ACHN (cell line): ENCODE measurements around the gene CEND1.

Source experiments
- DNase-seq: peaks from one replicate; pipeline ENCODE4 v3.0.0-alpha.2; 2015
- in situ Hi-C: cut with HindIII; loops from 2 replicates; pipeline ENCODE4 v1.10.0; 2017; ENCODE audit warnings: low sequenced_read_pairs, low pct_ligation_motif_present, low pct_unique_long_range_greater_than_20kb

CEND1 gene

DNA sequence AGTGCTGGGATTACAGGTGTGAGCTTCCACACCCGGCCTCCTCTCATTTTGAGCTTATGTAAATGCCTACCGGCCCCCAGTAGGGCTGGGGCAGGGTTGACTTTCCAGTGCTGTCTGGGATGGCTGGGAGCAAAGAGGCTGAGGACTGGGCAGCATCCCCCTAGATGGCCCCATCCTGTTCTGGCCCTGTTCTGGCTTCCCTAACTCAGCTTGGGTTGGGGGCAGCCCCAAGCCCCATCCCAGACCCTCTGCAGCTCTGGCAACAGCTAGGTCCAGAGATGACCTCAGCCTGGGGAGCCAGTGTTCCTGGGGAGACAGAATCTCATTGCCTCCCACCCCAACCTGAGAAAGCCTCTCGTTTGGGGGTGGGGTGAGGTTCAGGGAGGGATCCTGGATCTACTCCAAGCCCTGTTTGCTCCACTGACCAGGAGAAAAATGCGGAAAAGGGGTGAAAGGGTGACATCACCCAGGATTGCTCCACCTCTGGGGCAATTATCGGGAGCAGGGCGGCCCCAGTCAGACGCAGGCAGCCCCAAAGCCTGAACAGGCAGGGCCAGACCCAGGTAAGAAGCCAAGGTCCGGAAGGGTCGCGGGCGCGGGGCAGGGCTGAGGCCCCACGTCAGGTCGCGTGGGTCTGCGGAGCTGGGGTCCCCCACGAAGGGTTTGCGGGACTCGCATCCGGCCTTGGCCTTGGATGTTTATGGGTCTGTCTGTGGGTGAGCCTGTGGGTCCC lies 28.7 kb upstream of the CEND1 start, which contains the start of gene PNPLA2:
Gene PNPLA2 (plus strand): TSS at position 519 of the 733 bp plus-strand sequence. CDS start 805 bp downstream, outside the sequence.
- in situ Hi-C loops = no loop called here
- peak; percentile 85 for DNase-seq

- DNase-seq = no peak
- in situ Hi-C loops = no loop called here
These were observed 26.5 kb upstream of the CEND1 start for GRCh38 chr11:816433-816779.

GRCh38 chr11:815675-816432 lies 26.0 kb upstream of the CEND1 start:
- no peak for DNase-seq
- in situ Hi-C loops = no loop called here

DNA sequence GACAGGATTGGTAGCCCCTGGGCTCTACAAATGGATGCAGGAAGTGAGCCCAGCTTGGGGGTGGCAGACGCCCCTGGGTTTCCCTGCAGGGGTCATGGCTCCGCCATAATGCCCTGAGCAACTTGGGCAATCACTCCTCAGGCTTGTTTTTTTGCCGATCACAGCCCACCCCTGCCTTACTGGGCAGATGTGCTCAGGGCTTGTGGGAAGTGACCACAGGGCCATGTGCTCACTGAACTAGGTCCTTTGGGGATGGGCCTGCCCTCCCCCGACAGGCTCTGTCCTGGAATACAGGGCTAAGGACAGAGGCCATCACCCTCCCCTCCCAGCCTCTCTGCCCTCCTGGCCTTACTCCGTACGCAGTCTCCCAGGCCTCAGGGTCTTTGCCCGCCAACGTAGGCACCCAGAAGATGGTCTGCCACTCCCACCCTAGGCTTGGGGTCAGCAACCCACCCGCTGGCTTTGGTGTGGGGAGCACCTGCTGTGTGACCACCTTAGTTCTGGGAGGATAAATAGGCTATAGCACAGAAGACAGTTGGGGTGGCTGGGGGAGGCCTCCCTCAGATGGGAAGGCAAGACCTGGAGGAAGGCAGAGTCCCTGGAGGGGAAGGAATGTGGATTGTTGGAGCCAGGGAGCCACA lies 23.7 kb upstream of the CEND1 start:
- DNase-seq = no peak
- in situ Hi-C loops = no loop called here

DNA sequence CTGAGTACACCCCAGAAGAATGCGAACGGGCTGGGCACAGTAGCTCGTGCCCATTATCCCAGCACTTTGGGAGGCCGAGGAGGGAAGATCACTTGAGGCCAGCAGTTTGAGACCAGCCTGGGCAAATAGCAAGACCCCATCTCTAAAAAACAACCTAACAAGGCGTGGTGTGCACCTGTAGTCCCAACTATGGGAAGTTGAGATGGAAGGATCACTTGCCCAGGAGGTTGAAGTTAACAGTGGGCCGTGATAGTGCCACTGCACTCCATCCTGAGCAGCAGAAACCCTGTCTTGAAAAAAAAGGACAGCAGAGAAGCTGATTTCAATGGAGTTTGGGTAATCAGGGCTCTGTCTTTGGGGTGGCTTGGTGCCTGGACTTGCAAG lies 23.2 kb upstream of the CEND1 start:
- in situ Hi-C loops = no loop called here
- DNase-seq = no peak

DNA sequence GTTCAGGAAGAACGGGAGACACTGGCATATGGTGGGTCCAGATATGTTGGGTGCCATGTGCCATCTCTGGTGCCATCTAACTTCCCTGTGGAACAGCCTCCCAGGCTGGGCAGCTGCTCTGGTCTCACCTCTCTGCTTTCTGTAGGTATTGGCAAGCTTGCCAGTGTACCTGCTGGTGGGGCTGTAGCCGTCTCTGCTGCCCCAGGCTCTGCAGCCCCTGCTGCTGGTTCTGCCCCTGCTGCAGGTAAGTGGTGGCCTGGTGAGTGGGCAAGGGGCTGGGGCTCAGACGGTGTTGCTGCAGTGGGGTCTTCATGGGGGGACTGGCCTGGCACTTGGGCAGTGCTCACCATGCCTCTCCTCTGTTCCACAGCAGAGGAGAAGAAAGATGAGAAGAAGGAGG lies 22.5 kb upstream of the CEND1 start:
- in situ Hi-C loops = no loop called here
- DNase-seq = no peak

DNA sequence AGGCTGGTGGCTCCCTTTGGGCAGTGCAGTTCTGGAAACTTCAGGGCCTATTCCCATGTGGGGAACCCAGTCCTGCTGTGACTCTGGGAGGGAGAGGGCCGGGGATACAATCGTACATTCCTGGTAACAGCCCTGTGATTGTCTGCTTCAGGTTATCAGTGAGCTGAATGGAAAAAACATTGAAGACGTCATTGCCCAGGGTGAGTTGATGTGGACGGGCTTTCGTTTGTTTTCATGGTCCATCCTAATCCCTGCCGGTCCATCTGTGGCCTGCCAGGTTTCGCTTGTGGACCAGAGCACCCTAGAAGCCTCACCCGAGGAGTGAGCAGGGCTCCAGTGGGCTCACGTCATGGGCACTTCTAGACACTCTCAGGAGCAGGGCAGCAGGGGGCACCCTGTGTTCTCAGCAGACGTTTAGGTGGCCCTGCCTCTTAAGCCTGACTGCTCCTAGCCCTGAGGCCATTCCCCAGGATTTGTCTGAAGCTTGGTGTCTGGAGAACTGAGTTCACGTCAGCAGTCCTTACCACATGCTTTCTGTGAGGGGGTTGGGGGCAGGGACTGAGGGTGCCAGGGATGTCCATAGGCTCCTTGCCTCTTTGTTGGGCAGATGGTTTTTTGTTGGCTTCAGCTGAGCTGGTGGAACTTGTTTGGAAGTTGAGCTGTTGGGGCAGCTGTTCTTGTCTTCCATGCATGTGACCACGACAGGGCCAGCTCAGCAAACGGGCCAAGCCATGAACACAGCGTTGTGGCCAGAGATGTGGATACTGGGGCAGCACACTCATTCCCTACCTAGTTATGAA lies 21.8 kb upstream of the CEND1 start:
- in situ Hi-C loops = no loop called here
- no peak for DNase-seq

GRCh38 chr11:810040-810567 lies 20.2 kb upstream of the CEND1 start:
- DNase-seq = no peak

GRCh38 chr11:809287-810039 lies 19.6 kb upstream of the CEND1 start, which contains the start of gene RPLP2:
Gene RPLP2, plus strand, starts transcription at chr11:809967. Its CDS starts 268 bp downstream, at chr11:810235.
- in situ Hi-C loops = no loop called here
- DNase-seq = peak; percentile 93

More at GRCh38 chr11:810040-810567, 20.2 kb upstream of the CEND1 start:
- in situ Hi-C loops = no loop called here

GRCh38 chr11:808427-809286 lies 18.8 kb upstream of the CEND1 start:
- DNase-seq = peak; percentile 83

GRCh38 chr11:804599-804964 lies 14.7 kb upstream of the CEND1 start:
- no peak for DNase-seq
- in situ Hi-C loops = no loop called here

More at GRCh38 chr11:808427-809286, 18.8 kb upstream of the CEND1 start:
- in situ Hi-C loops = no loop called here

DNA sequence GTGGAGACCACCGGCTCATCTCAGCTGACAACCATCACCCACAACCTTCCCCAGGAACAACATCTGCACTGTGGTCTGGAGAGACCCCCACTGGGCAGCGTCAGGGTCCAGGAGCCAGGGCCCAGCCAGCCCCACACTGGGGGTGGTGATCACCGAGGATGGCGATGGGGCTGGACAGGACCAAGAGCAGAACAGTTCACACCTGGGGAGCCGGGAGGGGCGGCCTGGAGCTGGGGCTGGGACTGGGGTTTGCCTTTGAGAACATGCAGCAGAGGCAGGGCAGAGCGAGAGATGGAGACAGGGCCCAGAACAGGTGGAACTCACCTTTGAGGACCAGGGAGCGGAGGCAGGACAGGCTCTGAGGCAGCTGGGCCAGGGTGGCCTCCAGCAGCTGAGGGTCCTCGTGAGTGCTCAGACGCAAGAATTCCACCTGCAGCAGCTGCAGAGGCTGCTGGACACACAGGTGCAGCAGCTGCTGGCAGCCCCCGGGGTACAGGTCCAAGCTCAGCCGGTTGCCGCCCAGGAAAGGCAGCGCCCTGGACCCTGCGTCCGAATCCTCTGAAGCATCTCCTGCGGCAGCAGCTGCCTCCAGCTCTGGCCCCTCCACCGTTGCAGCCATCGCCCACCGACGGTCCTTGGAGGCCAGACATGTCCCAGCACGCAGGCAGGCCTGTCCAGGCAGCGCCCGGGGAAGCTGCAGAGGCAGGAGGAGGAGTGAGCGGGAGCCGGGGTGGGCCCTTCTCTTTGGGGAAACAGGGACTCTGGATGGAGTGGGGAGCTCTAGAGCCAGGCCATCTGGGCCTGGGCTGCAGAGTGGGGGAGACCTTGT lies 14.1 kb upstream of the CEND1 start:
- in situ Hi-C loops = no loop called here
- no peak for DNase-seq

DNA sequence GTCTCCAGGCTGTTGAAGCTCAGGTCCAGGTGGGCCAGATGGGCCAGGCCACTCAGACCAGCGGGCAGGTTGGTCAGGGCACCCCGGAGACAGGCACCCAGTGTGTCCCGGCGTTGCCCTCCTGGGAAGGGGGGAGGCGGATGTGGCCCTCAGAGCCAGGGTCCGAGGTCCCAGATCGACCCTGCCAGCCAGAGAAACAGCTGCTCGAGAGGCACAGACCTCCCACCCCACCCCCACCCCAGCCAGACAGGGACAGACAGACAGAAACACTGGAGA lies 13.5 kb upstream of the CEND1 start:
- in situ Hi-C loops = no loop called here
- DNase-seq = no peak

- in situ Hi-C loops = no loop called here
- no peak for DNase-seq
These were observed 13.0 kb upstream of the CEND1 start for GRCh38 chr11:802693-803466.

- in situ Hi-C loops = no loop called here
- DNase-seq = no peak
These were observed 12.2 kb upstream of the CEND1 start for GRCh38 chr11:802018-802617.
